SU-DHL-6 (cell line): Measurements from ENCODE around the gene HHAT.

ENCODE experiments used
- H2AFZ ChIP-seq: fragments of 200-600 bp; sonication (generic); 2 replicates; pipeline ENCODE4 v1.6.1; 2014; ENCODE audit warnings: low read depth, mild to moderate bottlenecking, moderate library complexity, mixed read lengths, antibody characterized with exemption, low read length; ENCODE audit not compliant: severe bottlenecking
- H3F3A ChIP-seq: fragments of 200-600 bp; shearing (Covaris generic); 2 replicates; pipeline ENCODE4 v1.6.0; 2016; ENCODE audit warnings: antibody characterized with exemption, mild to moderate bottlenecking; ENCODE audit not compliant: insufficient read depth
- H3K27ac ChIP-seq: fragments of 200-600 bp; sonication (generic); 2 replicates; pipeline ENCODE4 v1.5.1; 2016; ENCODE audit warnings: low read depth, mild to moderate bottlenecking, low read length, moderate library complexity, mixed read lengths
- H3K27me3 ChIP-seq: fragments of 200-600 bp; sonication (generic), shearing (Covaris generic); 2 replicates; pipeline ENCODE4 v1.6.0; 2014; ENCODE audit warnings: mild to moderate bottlenecking, low read length
- H3K36me3 ChIP-seq: fragments of 200-600 bp; sonication (generic); 2 replicates; pipeline ENCODE4 v1.6.1; 2014; ENCODE audit warnings: mild to moderate bottlenecking, low read length, mixed read lengths
- H3K4me2 ChIP-seq: fragments of 300-600, 200-600 bp; shearing (Covaris generic), sonication (generic); 2 replicates; pipeline ENCODE4 v1.6.0; 2014; ENCODE audit warnings: low read length, low read depth, mild to moderate bottlenecking; ENCODE audit not compliant: poor library complexity, severe bottlenecking
- H3K4me3 ChIP-seq: fragments of 200-600 bp; sonication (generic); 2 replicates; pipeline ENCODE4 v1.5.1; 2014; ENCODE audit warnings: antibody characterized with exemption, low read length, mild to moderate bottlenecking, mixed read lengths; ENCODE audit not compliant: insufficient read depth, poor library complexity, severe bottlenecking
- H3K79me2 ChIP-seq: fragments of 200-600 bp; sonication (generic); 2 replicates; pipeline ENCODE4 v1.6.1; 2014; ENCODE audit warnings: mild to moderate bottlenecking, low read length, moderate library complexity; ENCODE audit not compliant: insufficient read depth
- H3K9ac ChIP-seq: fragments of 200-600 bp; sonication (generic); 2 replicates; pipeline ENCODE4 v1.7.0; 2014; ENCODE audit warnings: mild to moderate bottlenecking, low read length
- H3K9me2 ChIP-seq: fragments of 200-600 bp; sonication (generic); replicated peaks from 2 replicates; pipeline ENCODE4 v1.6.1; 2014; ENCODE audit warnings: low read length; ENCODE audit not compliant: insufficient read depth
- H3K9me3 ChIP-seq: fragments of 200-600 bp; sonication (generic); 2 replicates; pipeline ENCODE4 v1.6.1; 2014; ENCODE audit warnings: low read length, mixed read lengths; ENCODE audit not compliant: insufficient read depth
- H4K20me1 ChIP-seq: fragments of 200-600 bp; sonication (generic); 2 replicates; pipeline ENCODE4 v1.6.1; 2014; ENCODE audit warnings: low read depth, mild to moderate bottlenecking, antibody characterized with exemption, low read length, moderate library complexity, mixed read lengths
- CTCF ChIP-seq: fragments of 200-600 bp; sonication (generic); IDR thresholded peaks from one replicate; pipeline ENCODE4 v1.5.1; 2017; ENCODE audit warnings: antibody characterized with exemption, mild to moderate bottlenecking, low read length, moderate library complexity; ENCODE audit not compliant: insufficient read depth, poor library complexity, severe bottlenecking
- EZH2phosphoT487 ChIP-seq: fragments of 200-600 bp; sonication (generic), shearing (Covaris generic); conservative IDR thresholded peaks from 2 replicates; pipeline ENCODE4 v1.6.1; 2018; ENCODE audit warnings: mild to moderate bottlenecking, antibody characterized with exemption, low read length, moderate library complexity, mixed read lengths

Gene HHAT

GRCh38 chr1:210516697-210517459, 188.2 kb downstream of the HHAT start:
- H3K4me3 ChIP-seq = no peak overlapping the region
- H3K27me3 ChIP-seq = no peaks in the 10 kb centered on the region
- no peaks in the 10 kb centered on the region for H3K36me3 ChIP-seq
- no peaks in the 10 kb centered on the region for H3F3A ChIP-seq
- no peak overlapping the region for H2AFZ ChIP-seq
- no peaks in the 10 kb centered on the region for H3K79me2 ChIP-seq
- no peak overlapping the region for H3K27ac ChIP-seq
- no peaks in the 10 kb centered on the region for H3K9me2 ChIP-seq
- no peak overlapping the region for H3K4me2 ChIP-seq
- H3K9me3 ChIP-seq = no peaks in the 10 kb centered on the region
- no peak overlapping the region for H3K9ac ChIP-seq
- H4K20me1 ChIP-seq = no peaks in the 10 kb centered on the region
- TF ChIP-seq CTCF (no peak), EZH2phosphoT487 (no peak)

- no peaks in the 10 kb centered on the region for H3K9me2 ChIP-seq
- H3K9me3 ChIP-seq = no peaks in the 10 kb centered on the region
- H2AFZ ChIP-seq = no peak overlapping the region
- TF ChIP-seq EZH2phosphoT487 (no peak), CTCF (no peak)
- H3F3A ChIP-seq = no peaks in the 10 kb centered on the region
- no peak overlapping the region for H3K27ac ChIP-seq
- H3K9ac ChIP-seq = no peak overlapping the region
- no peaks in the 10 kb centered on the region for H3K79me2 ChIP-seq
- H3K4me3 ChIP-seq = no peak overlapping the region
- H3K4me2 ChIP-seq = no peak overlapping the region
- H4K20me1 ChIP-seq = no peaks in the 10 kb centered on the region
- no peaks in the 10 kb centered on the region for H3K27me3 ChIP-seq
- no peaks in the 10 kb centered on the region for H3K36me3 ChIP-seq
Measured at GRCh38 chr1:210523830-210524229, 195.1 kb downstream of the HHAT start.

GRCh38 chr1:210525716-210526454, 197.2 kb downstream of the HHAT start:
- TF ChIP-seq CTCF (no peak), EZH2phosphoT487 (no peak)
- no peaks in the 10 kb centered on the region for H3K9me3 ChIP-seq
- no peaks in the 10 kb centered on the region for H3K9me2 ChIP-seq
- no peak overlapping the region for H3K9ac ChIP-seq
- H3K27ac ChIP-seq = no peak overlapping the region
- no peaks in the 10 kb centered on the region for H3K36me3 ChIP-seq
- no peaks in the 10 kb centered on the region for H4K20me1 ChIP-seq
- no peaks in the 10 kb centered on the region for H3K27me3 ChIP-seq
- no peak overlapping the region for H3K4me2 ChIP-seq
- H3F3A ChIP-seq = no peaks in the 10 kb centered on the region
- no peak overlapping the region for H3K4me3 ChIP-seq
- no peak overlapping the region for H2AFZ ChIP-seq
- no peaks in the 10 kb centered on the region for H3K79me2 ChIP-seq
